K562 (cell line): ENCODE measurements around the gene TRIM2.

Source experiments
- ARNT ChIP-seq, 2 experiments: fragments of 450-650 bp; IDR thresholded peaks; 2 replicates each; pipeline ENCODE4 v1.6.1; 2016; ENCODE audit warnings: mild to moderate bottlenecking in 1 of 2
- BHLHE40 ChIP-seq: IDR thresholded peaks from 2 replicates; pipeline ENCODE4 v1.6.1; 2011; ENCODE audit warnings: low read length, improper control_type of control experiment
- BRD9 ChIP-seq: fragments of 450-650 bp; IDR thresholded peaks from 2 replicates; pipeline ENCODE4 v1.6.1; 2018; ENCODE audit warnings: low read depth; ENCODE audit not compliant: partially characterized antibody
- EP400 ChIP-seq: fragments of 450-650 bp; IDR thresholded peaks from 2 replicates; pipeline ENCODE4 v1.6.1; 2017; ENCODE audit warnings: antibody characterized with exemption, mild to moderate bottlenecking, moderate library complexity
- RHOXF2B ChIP-seq: fragments of 250-450 bp; sonication (Bioruptor Pico); conservative IDR thresholded peaks from 2 replicates; pipeline ENCODE4 v1.5.1; 2021

- TF ChIP-seq BHLHE40 (no peak), EP400 (no peak), BRD9 (no peak), ARNT (IDR thresholded peaks at IDR 0.05) (no peak), RHOXF2B (no peak)
Measured at GRCh38 chr4:153310793-153311192, 106.5 kb downstream of the TRIM2 start.
